ENCODE data around the gene FAM163A.

DNA sequence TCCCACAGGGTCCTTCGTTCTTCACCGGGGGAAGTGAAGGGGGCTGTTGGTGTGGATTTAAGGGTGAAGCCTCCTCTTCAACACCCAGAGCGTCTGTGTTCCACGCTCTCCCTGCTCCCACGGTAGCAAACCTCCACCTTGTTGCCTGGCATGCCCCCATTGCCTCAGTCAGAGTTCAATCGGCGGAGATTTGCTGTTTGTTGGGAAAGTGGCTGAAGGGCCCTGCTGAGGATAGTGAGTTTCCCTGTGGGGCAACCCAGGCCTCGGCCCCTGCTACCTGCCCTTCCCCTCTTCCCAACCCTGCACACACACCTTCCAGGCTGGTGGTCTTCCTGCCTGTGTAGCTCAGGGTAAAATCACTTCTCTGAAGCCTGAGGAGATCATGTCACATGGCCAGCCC is 74.0 kb downstream of the FAM163A start:
- TF ChIP-seq POLR2AphosphoS5 (IDR thresholded peaks at IDR 0.05) (no peak), POLR2A (IDR thresholded peaks at IDR 0.05; ENCODE audit: low read depth) (no peak), CTCF (IDR thresholded peaks at IDR 0.05) (no peak), EP300 (IDR thresholded peaks at IDR 0.05) (no peak)
